Sigmoid colon (tissue), 7 donors: ENCODE data around the gene ROBO1. TPM values are rescaled to one million over a fixed set of nuclear protein-coding genes. Genes with fewer than 3 reads are reported as not detected.

Experiments used
- DNase-seq: peaks from one replicate; pipeline ENCODE4 v3.0.0-alpha.2; 2019
- H3K27ac ChIP-seq, 4 donors: fragments of 200-600 bp; sonication (generic); one replicate each; pipeline ENCODE4 v1.5.1; 2016 to 2019; ENCODE audit warnings: mild to moderate bottlenecking in 1 of 4
- H3K27me3 ChIP-seq, 3 donors: fragments of 200-600 bp; sonication (generic); one replicate each; pipeline ENCODE4 v1.5.1; 2019; ENCODE audit warnings: mild to moderate bottlenecking in 1 of 3
- H3K36me3 ChIP-seq, 4 donors: fragments of 200-600 bp; sonication (generic); one replicate each; pipeline ENCODE4 v1.5.1; 2016 to 2019
- H3K4me1 ChIP-seq, 4 donors: fragments of 200-600 bp; sonication (generic); one replicate each; pipeline ENCODE4 v1.5.1; 2017 to 2019
- H3K4me3 ChIP-seq, 4 donors: fragments of 200-600 bp; sonication (generic); one replicate each; pipeline ENCODE4 v1.5.1; 2017 to 2019; ENCODE audit warnings: mild to moderate bottlenecking in 2 of 4, moderate library complexity in 1 of 4
- H3K9me3 ChIP-seq, 4 donors: fragments of 200-600 bp in 3 of 4; sonication (generic) in 3 of 4; one replicate each; pipeline versions ENCODE4 v1.5.1 to v1.6.1; 2013 to 2019
- EP300 ChIP-seq, 4 donors: sonication (generic); formaldehyde crosslinking; IDR thresholded peaks; one replicate each; pipeline ENCODE4 v1.6.1; 2017; ENCODE audit warnings: antibody characterized with exemption in 4 of 4
- POLR2A ChIP-seq, 2 donors: fragments of 450-650 bp; IDR thresholded peaks; one replicate each; pipeline ENCODE4 v1.6.1; 2016; ENCODE audit warnings: antibody characterized with exemption in 2 of 2, mild to moderate bottlenecking in 2 of 2, moderate library complexity in 2 of 2
- POLR2AphosphoS5 ChIP-seq, 4 donors: sonication (generic); formaldehyde crosslinking; IDR thresholded peaks; one replicate each; pipeline ENCODE4 v1.6.1; 2017; ENCODE audit warnings: antibody characterized with exemption in 4 of 4
- WGBS, 2 donors: extraction: QIAGEN DNeasy Blood & Tissue Kit; methylation state at CpG; one replicate each; pipeline ENCODE4 v1.1.7; 2013; 5-methylcytosine and 5-hydroxymethylcytosine counted together
- intact Hi-C: fragments of 100-400 bp; cut with DNase I; formaldehyde crosslinking; loops from one replicate; pipeline ENCODE4 v1.15.1; 2023
- polyA plus RNA-seq, 3 donors: library from polyadenylated mRNA; stranded (reverse); fragments of 200-250 nt; gene quantifications; one replicate each; pipeline ENCODE4 v1.2.3, GENCODE V29; 2013
- total RNA-seq, 4 donors: library from RNA; depleted of rRNA; stranded (reverse); fragments of >200 nt; gene quantifications; one replicate each; pipeline ENCODE4 v1.1.0, GENCODE V29; 2016
- TF ChIP-seq, protein P1 (sequence below), 4 experiments: fragments of 450-650 bp in 3 of 4; fragments of 200-600 bp in 1 of 4; IDR thresholded peaks; one replicate each; pipeline ENCODE4 v1.5.1; 2016 to 2019; ENCODE audit warnings: antibody characterized with exemption in 4 of 4, mild to moderate bottlenecking in 3 of 4, moderate library complexity in 2 of 4
- donor health status: healthy with polysubstance abuse.
- donor health status: Bipolar disorder and iron deficiency.
- donor health status: healthy.

Gene ROBO1
- total and polyA plus RNA-seq, 7 donors, result 0.69 to 45.7 (median 32.4) TPM

DNA sequence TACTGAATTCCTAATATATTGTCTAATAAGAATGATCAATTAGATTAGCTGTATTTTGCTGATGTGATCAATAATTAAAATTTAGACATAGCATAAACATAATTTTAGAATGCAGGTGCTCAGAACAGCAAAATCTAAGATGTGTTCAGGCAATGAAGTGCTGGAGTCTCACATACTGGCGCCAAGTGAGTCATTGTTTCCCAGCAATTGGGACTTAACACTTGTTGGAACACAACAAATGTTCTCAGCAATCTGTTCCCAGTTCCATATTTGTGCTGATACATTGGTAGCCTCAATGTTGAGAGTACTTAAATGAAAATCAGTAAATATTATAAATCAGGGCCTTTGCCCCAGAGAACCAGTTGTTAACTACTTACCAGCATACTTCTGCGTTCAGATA lies 619.0 kb downstream of the ROBO1 start:
- Histone ChIP-seq H3K4me3 (no peak overlapping the region), H3K4me1 (no peaks in the 10 kb centered on the region), H3K27me3 (no peaks in the 10 kb centered on the region), H3K27ac (no peak overlapping the region), H3K36me3 (no peaks in the 10 kb centered on the region), H3K9me3 (no peaks in the 10 kb centered on the region)
- 83 to 87% methylated on average over 2 of the region's 2 CpGs for WGBS, 2 donors
- no peak for TF ChIP-seq POLR2A (IDR thresholded peaks at IDR 0.05)
- no peak for TF ChIP-seq POLR2AphosphoS5 (IDR thresholded peaks at IDR 0.05)
- TF ChIP-seq, protein P1, sequence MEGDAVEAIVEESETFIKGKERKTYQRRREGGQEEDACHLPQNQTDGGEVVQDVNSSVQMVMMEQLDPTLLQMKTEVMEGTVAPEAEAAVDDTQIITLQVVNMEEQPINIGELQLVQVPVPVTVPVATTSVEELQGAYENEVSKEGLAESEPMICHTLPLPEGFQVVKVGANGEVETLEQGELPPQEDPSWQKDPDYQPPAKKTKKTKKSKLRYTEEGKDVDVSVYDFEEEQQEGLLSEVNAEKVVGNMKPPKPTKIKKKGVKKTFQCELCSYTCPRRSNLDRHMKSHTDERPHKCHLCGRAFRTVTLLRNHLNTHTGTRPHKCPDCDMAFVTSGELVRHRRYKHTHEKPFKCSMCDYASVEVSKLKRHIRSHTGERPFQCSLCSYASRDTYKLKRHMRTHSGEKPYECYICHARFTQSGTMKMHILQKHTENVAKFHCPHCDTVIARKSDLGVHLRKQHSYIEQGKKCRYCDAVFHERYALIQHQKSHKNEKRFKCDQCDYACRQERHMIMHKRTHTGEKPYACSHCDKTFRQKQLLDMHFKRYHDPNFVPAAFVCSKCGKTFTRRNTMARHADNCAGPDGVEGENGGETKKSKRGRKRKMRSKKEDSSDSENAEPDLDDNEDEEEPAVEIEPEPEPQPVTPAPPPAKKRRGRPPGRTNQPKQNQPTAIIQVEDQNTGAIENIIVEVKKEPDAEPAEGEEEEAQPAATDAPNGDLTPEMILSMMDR (IDR thresholded peaks at IDR 0.05), result no peak
- TF ChIP-seq EP300 (IDR thresholded peaks at IDR 0.05), result no peak
- intact Hi-C loops, result no loop called here
- DNase-seq, result no peak

DNA sequence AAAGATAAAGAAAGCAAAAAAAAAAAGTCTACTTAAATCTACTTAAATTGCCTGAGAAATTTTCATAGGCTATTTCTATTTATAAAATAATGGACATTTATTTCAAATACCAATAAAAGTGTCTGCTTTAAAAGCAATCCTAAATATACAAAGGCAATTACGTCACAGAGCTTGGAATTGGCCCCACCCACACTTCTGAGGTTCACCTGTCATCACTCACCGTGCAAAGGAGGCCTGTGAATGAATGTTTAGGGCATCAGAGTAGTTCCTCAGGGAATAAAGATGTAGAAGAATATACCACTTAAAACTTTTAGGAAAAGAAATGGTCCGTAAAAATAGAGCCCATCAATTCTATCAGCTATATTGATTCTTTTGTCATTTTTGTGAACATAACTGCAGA lies 621.8 kb downstream of the ROBO1 start:
- TF ChIP-seq EP300 (IDR thresholded peaks at IDR 0.05) (no peak), POLR2A (IDR thresholded peaks at IDR 0.05) (no peak), POLR2AphosphoS5 (IDR thresholded peaks at IDR 0.05) (no peak)
- TF ChIP-seq, protein P1 (IDR thresholded peaks at IDR 0.05), result no peak

DNA sequence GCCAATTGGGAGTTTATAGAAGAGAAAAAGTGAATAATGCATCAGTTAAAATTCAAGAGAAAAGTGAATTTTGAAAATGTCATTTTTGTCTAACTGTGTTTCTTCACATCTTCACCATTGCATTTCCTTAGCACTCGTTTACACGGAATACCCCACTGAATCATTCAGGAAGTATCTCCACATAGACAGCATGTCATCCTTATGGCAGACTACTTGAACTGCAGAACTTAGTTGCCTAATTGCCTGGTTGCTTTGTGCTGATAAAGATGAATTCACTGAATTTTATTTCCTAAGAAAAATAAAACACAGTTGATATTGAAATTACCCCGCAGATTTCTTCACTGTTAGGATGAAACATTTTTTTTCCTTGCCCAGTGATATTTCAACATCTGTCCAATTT lies 627.1 kb downstream of the ROBO1 start:
- TF ChIP-seq, protein P1 (IDR thresholded peaks at IDR 0.05), result no peak
- no peak for TF ChIP-seq POLR2A (IDR thresholded peaks at IDR 0.05)
- TF ChIP-seq POLR2AphosphoS5 (IDR thresholded peaks at IDR 0.05), result no peak
- TF ChIP-seq EP300 (IDR thresholded peaks at IDR 0.05), result no peak
- 76 to 80% methylated on average over 3 of the region's 3 CpGs for WGBS, 2 donors
- no peaks in the 10 kb centered on the region for H3K36me3 ChIP-seq
- H3K4me1 ChIP-seq, result no peaks in the 10 kb centered on the region
- H3K9me3 ChIP-seq, result no peaks in the 10 kb centered on the region
- no peak overlapping the region for H3K27ac ChIP-seq
- H3K27me3 ChIP-seq, result no peaks in the 10 kb centered on the region
- H3K4me3 ChIP-seq, result no peak overlapping the region
- intact Hi-C loops, result no loop called here
- no peak for DNase-seq

More for the DNA sequence above, 621.8 kb downstream of the ROBO1 start:
- no peaks in the 10 kb centered on the region for H3K27me3 ChIP-seq
- no peaks in the 10 kb centered on the region for H3K36me3 ChIP-seq
- no peak overlapping the region for H3K4me3 ChIP-seq
- no peak overlapping the region for H3K27ac ChIP-seq
- no peaks in the 10 kb centered on the region for H3K4me1 ChIP-seq
- 36 to 71% methylated on average over 3 of the region's 3 CpGs for WGBS, 2 donors
- DNase-seq, result no peak
- H3K9me3 ChIP-seq, result no peaks in the 10 kb centered on the region
- intact Hi-C loops, result no loop called here

DNA sequence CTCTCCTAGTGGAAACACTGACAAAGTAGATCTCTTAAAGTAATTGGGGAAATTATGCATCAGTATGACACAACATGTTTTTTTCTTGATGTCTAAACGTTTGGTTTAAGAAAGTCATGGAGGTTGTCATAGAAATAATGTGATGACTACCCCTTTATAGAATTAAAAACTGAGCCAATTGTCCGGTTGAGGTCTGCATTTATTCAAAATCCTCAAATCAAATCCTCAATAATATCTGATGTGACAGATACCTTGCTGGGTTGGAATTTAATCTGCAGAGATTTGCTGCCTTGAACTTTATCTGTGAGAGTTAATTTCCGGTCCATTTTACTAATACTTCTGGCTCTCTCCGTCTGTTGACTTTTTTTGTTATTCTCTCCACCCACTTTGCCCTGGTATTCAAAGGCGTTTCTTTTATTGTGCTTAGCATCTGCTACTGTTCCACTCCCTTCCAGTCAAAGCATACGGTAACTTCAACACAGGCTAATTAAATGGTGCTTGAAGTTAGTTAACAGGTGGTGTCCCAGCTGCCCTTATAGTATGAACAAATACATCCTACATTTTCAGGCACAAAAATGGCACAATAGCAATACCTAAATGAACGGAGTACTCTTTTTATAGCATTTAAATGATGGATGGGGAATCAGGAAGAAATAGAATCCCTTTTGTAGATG lies 628.3 kb downstream of the ROBO1 start:
- TF ChIP-seq, protein P1 (IDR thresholded peaks at IDR 0.05), result no peak
- no peak for TF ChIP-seq POLR2A (IDR thresholded peaks at IDR 0.05)
- no peak for TF ChIP-seq EP300 (IDR thresholded peaks at IDR 0.05)
- no peak for TF ChIP-seq POLR2AphosphoS5 (IDR thresholded peaks at IDR 0.05)
- Histone ChIP-seq H3K36me3 (no peaks in the 10 kb centered on the region), H3K27ac (no peak overlapping the region), H3K27me3 (no peaks in the 10 kb centered on the region), H3K4me1 (no peaks in the 10 kb centered on the region), H3K4me3 (no peak overlapping the region), H3K9me3 (no peaks in the 10 kb centered on the region)
- WGBS, 2 donors, result 20 to 65% methylated on average over 7 of the region's 7 CpGs
- intact Hi-C loops, result no loop called here
- no peak for DNase-seq
